ENCODE results near the gene PFN3.

GRCh38 chr5:177359860-177360259, 40.6 kb downstream of the PFN3 start:
- TF ChIP-seq CTCF (IDR thresholded peaks at IDR 0.05; ENCODE audit: insufficient read depth, low read depth, low read length) (no peak), EZH2 (IDR thresholded peaks at IDR 0.05; ENCODE audit: insufficient read depth, low read length) (no peak)

All from astrocyte (in vitro differentiated cells and primary cell).